GM18870 (cell line): ENCODE measurements around the gene LAMTOR1.
A peak's percentile ranks its signal among the peaks of the same experiment; 100 is the strongest.

Source experiments
- ATAC-seq: cut with Tn5 transposase; IDR thresholded peaks from one replicate; pipeline ENCODE4 v1.9.1; 2021; ENCODE audit warnings: moderate library complexity; ENCODE audit not compliant: unreplicated experiment

The LAMTOR1 gene

GRCh38 chr11:72120930-72121329 lies 17.8 kb upstream of the LAMTOR1 start:
- ATAC-seq = no peak

GRCh38 chr11:72119198-72119597 lies 16.1 kb upstream of the LAMTOR1 start:
- ATAC-seq = no peak

DNA sequence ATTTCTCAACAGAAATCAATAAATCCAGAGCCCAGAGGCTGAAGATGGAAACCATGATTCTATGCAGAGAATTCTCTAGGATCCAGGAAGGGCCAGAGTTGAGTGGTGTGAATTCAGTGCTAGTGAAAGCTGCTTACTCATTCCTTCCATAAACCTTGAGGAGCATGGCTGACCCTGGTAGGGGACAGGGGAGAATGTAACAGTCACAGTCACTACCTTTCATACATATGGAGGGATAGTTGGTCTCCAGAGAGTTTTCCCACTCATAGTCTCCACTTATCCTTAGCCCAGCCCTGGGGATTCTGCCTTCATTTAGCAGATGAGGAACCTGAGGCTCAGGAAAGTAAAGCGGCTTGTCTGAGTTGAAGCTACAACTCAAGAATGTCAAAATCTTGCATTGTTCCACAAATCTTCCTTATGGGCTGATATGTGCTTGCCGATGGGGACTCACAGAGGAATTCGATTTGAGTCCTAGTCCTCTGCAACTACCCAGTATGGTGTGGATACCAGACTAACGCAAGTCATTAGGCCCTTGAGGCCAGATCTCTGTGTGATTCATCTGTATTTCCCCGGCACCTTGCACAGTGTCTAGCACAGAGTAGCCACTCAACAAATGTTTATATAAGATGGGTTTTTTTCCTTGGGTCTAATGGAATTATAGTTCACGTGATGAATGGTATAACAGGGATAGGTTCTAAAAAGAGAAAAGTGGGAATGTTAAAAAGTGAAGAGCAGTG lies 13.1 kb upstream of the LAMTOR1 start:
- no peak for ATAC-seq

DNA sequence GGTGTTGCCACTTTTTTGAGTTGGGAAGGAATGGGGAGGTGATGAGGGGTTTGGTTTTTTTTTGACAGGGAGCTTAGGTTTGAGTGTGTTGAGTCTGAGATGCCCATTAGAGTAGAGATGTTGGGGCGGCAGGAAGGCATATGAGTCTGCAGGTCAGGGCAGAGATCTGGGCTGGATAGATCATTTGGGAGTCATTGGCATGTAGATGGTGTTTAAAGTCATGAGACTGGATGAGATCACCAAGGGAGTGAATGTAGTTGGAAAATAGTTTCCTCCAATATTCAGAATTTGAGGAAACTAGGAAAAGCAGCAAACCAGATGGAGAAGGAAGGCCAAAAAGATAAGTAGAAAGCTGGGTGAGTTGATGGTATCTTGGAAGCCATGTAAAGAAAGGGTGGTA lies 11.5 kb upstream of the LAMTOR1 start:
- ATAC-seq = no peak

GRCh38 chr11:72112978-72113808 lies 10.1 kb upstream of the LAMTOR1 start:
- no peak for ATAC-seq

GRCh38 chr11:72112143-72112977 lies 9.3 kb upstream of the LAMTOR1 start, which contains the start of gene ANAPC15:
ANAPC15 (minus strand) TSS chr11:72112695; CDS start chr11:72111276, 1,419 bp downstream.
- ATAC-seq = peak; percentile 87

- peak; percentile 2 for ATAC-seq
Measured at GRCh38 chr11:72111300-72112142, 8.4 kb upstream of the LAMTOR1 start.

DNA sequence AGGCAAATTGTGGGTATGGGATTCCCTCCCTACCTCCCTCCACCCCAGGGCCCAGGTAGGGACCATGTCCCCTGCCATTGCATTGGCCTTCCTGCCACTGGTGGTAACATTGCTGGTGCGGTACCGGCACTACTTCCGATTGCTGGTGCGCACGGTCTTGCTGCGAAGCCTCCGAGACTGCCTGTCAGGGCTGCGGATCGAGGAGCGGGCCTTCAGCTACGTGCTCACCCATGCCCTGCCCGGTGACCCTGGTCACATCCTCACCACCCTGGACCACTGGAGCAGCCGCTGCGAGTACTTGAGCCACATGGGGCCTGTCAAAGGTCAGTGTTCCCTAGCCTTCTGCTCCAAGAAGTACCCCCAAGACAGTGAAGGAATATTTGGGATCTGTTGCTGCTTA lies 2.8 kb upstream of the LAMTOR1 start, which contains the start of gene TOMT:
Gene TOMT (plus strand): TSS at position 37 of the 400 bp plus-strand sequence. CDS start 28 bp downstream, at position 65.
- ATAC-seq = no peak

- ATAC-seq = no peak
Measured at GRCh38 chr11:72103754-72104167, 664 bp upstream of the LAMTOR1 start.

- ATAC-seq = peak; percentile 13
Measured at GRCh38 chr11:72102631-72102945, 509 bp downstream of the LAMTOR1 start.

DNA sequence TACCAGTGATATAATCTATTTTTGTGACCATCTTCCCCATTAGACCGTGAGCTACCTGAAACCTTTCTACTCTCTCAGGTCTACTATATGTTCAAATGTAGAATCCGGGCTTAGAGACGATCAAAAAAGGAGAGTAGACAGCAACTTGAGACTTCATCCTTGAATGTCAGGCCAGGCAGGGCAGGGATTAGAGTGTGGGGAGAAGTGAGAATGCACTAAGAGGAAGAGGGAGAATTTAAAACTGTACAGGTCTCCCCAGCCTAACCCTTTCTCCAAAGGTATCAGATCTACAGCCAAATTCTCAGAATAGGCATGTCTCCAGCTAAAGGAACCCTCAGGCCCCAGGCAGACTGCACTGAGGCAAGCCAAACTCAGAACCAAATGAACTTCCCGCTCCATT lies 935 bp downstream of the LAMTOR1 start:
- no peak for ATAC-seq

- no peak for ATAC-seq
Measured at GRCh38 chr11:72100462-72100861, 2.6 kb downstream of the LAMTOR1 start.

GRCh38 chr11:72100009-72100408 lies 3.1 kb downstream of the LAMTOR1 start:
- no peak for ATAC-seq

DNA sequence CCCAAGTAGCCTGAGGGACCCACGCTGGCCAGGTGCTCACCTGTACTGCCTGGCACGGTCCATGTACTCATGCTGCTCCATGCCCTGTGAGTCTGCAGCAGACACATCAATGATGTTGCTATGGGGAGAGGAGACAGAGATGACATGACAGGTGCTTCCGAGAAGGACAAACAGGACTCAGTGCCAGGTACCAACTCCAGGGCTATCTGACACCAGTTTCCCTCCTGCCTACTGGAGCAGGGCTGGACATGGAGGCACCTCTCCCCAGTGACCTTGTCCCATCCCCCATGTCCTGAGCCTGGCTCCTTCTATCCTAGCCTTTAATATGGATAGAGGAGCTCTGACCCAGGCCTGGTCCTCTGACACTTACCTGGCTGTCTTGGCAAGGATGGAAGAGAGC lies 4.4 kb downstream of the LAMTOR1 start:
- ATAC-seq = no peak

DNA sequence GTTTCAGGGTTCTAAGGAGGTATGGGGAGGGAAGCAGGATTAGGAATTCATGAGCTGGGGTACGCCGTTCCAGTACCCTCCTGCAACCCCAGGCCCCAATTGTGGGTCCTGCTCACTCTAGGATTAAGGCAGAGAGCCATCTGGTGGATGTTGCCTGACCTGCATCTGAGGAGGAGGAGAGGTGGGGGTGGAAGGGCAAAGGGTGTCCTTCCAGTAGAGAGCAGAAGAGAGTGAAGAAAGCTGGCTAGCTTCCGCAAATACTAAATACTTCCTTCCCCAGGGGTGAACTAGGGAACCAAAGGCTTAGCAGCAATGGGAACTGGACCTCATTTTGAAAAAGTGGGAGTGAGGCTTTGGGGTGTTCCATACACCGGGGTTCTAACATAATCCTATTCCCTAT lies 11.8 kb downstream of the LAMTOR1 start:
- no peak for ATAC-seq

DNA sequence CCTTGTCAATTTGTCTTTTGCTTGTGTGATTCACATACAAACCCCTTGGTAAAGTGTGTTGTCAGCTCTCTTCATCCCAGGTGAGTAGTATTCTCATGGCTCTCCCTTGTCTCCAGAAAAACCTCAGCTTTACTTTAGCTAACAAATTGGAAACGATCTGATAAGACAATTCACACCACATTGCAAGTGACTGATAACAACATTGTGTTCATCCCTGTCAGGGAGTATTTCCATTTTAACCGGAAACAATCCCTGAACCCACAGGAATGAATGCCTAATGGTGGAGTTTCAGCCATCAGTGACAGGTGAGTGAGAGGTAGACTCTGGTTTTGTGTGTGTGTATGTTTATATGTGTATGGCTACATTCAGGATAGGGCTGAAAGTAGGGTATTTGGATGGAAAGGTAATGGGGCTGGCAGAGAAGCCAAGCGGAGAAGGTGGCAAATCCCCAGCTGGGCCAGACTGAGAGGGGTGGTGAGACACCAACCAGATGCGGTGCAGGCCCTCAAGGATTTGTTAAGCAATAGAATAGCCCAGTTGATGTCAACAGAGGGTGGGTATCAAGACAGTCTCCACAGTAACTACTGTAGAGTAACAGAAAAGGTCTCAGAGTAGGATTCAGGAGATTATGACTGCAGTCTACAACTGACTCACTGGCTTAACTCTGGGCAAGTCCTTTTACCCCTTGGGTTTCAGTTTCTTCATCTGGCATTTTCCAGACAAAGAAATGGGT lies 14.9 kb downstream of the LAMTOR1 start:
- ATAC-seq = no peak

DNA sequence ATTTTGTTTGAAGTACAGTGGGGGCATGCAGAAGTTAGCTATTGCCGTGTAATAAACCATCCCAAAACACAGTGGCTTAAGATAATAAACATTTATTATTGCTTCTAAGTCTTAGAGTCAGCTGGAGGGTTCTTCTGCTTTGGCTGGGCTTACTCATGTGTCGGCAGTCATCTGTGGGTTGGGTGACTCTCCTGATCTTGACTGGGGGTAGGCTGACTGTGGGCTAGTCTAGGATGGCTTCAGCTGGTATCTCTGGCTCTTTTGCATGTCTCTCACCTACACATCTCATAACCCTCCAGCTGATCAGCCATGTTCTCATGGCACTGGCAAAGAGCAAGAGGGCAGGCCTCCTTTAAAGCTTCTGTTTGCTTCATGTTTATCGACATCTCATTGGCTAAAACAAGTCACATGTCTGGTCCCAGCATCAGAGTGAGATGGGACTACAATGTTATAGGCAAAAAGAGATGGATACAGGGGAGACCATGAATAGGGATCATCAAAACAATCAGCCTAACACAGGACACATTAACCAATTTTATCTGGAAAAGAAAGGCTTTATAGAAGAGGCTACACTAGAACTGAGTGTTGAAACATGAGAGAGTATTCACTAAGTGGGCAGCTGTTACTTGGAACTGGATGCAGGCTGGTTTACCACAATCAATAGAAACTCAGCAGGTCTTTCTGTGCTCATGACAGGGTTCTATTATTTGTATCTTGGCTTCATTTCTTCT lies 17.3 kb downstream of the LAMTOR1 start:
- ATAC-seq = no peak

DNA sequence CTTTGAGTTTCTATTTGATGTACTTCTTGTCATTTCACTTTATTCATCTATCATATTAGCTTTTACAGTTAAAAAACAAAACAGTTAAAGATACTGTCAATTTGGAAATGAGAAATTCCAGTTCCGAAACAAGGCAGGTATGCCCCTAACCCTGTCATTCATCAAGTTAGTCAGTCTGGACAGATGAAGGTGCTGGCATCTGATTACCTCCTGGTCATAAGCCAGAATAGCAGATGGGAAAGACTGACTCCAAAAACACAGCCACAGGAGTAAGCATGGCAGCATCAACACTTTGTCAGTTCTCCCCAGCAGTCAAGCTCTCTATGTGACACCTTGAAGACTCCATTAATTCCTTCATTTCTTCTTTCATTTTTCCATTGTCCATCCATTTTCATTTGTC lies 18.1 kb downstream of the LAMTOR1 start:
- no peak for ATAC-seq

DNA sequence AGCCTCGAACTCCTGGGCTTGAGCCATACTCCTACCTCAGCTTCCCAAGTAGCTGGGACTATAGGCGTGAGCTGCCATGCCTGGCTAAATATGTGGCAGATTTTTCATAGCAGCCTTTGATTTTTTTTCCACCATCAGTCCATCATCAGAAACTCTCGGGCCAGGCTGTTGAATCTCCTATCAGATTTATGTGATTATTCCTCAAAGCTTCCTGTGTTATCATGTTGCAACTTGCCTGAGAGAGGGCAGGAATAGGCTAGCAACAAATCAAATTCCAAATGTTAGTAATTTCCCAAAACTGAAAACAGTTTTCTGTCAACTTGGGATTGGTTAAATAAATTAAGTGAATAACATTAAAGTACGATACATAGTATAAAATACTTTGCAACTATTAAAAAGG lies 19.0 kb downstream of the LAMTOR1 start:
- ATAC-seq = no peak
